ENCODE measurements around the gene NAPB.

Gene NAPB

GRCh38 chr20:23361476-23362391 lies 59.6 kb downstream of the NAPB start, which contains the start of gene GZF1:
GZF1 (plus strand) TSS chr20:23362182; CDS start chr20:23364384, 2,202 bp downstream.
- H3K27me3 ChIP-seq (replicated peaks; ENCODE audit: control insufficient read depth, insufficient read depth, low read length, poor library complexity, severe bottlenecking): no peaks in the 10 kb centered on the region
- peak within 1 kb of the TSS; percentile 88 for H3K27ac ChIP-seq (ENCODE audit: insufficient read depth, low read length, poor library complexity, severe bottlenecking)
- H3K36me3 ChIP-seq (ENCODE audit: control insufficient read depth, insufficient read depth, low read length): no peaks in the 10 kb centered on the region
- DNase-seq: peak; percentile 97 to 98 (median 97)
- no peaks in the 10 kb centered on the region for H3K9me3 ChIP-seq (ENCODE audit: control insufficient read depth, low read length)
- H3K4me1 ChIP-seq (ENCODE audit: control insufficient read depth, insufficient read depth, low read length, poor library complexity, severe bottlenecking): peaks cover 21% of the 10 kb centered on the region
- peak within 1 kb of the TSS; percentile 87 for H3K4me3 ChIP-seq (ENCODE audit: insufficient read depth, low read depth, low read length, poor library complexity, severe bottlenecking)

DNA sequence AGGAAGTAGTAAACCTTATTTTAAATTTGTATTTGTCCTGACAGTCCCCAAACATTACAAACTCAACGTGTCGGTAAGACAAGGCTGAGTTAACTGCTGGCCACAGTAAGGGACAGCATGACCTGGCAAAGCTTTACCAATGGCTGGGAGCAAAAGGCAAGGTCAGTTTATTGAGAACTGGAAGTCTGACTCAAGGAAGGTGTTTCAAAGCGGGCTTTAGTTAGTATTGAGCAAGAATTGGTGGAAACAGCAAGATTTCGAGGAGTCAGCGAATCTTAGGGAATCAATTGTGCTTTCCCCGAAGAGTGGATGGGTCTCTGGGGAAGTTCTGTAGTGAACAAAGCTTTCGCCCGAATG lies 60.2 kb downstream of the NAPB start:
- no peak for DNase-seq
- no peaks in the 10 kb centered on the region for H3K27me3 ChIP-seq (replicated peaks; ENCODE audit: control insufficient read depth, insufficient read depth, low read length, poor library complexity, severe bottlenecking)
- no peaks in the 10 kb centered on the region for H3K9me3 ChIP-seq (ENCODE audit: control insufficient read depth, low read length)
- H3K36me3 ChIP-seq (ENCODE audit: control insufficient read depth, insufficient read depth, low read length): no peaks in the 10 kb centered on the region
- peaks cover 21% of the 10 kb centered on the region for H3K4me1 ChIP-seq (ENCODE audit: control insufficient read depth, insufficient read depth, low read length, poor library complexity, severe bottlenecking)
- peak overlapping the region; percentile 87 for H3K4me3 ChIP-seq (ENCODE audit: insufficient read depth, low read depth, low read length, poor library complexity, severe bottlenecking)
- H3K27ac ChIP-seq (ENCODE audit: insufficient read depth, low read length, poor library complexity, severe bottlenecking): peak overlapping the region; percentile 88

DNA sequence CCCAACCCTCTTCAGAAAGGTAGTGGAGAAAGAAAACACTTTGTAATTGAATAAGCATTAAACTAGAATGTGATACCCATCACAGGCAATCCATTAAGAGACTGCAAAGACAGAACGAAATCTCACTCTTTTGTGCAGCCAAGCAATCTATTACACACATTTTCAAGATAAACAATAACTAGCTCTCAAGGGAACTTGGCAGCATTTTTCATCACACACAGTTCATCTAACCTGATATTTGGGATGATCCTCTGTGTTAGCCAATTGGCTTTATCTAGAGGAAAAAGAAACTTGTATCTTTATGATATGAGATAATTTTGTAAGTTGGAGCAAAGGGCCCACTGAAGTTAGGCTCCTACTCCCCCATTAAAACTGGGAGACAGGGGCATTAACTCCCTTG lies 60.8 kb downstream of the NAPB start:
- H3K9me3 ChIP-seq (ENCODE audit: control insufficient read depth, low read length): no peaks in the 10 kb centered on the region
- H3K27me3 ChIP-seq (replicated peaks; ENCODE audit: control insufficient read depth, insufficient read depth, low read length, poor library complexity, severe bottlenecking): no peaks in the 10 kb centered on the region
- no peak overlapping the region for H3K4me3 ChIP-seq (ENCODE audit: insufficient read depth, low read depth, low read length, poor library complexity, severe bottlenecking)
- H3K27ac ChIP-seq (ENCODE audit: insufficient read depth, low read length, poor library complexity, severe bottlenecking): peak overlapping the region; percentile 88
- DNase-seq: no peak
- H3K4me1 ChIP-seq (ENCODE audit: control insufficient read depth, insufficient read depth, low read length, poor library complexity, severe bottlenecking): peaks cover 16% of the 10 kb centered on the region
- H3K36me3 ChIP-seq (ENCODE audit: control insufficient read depth, insufficient read depth, low read length): no peaks in the 10 kb centered on the region

DNA sequence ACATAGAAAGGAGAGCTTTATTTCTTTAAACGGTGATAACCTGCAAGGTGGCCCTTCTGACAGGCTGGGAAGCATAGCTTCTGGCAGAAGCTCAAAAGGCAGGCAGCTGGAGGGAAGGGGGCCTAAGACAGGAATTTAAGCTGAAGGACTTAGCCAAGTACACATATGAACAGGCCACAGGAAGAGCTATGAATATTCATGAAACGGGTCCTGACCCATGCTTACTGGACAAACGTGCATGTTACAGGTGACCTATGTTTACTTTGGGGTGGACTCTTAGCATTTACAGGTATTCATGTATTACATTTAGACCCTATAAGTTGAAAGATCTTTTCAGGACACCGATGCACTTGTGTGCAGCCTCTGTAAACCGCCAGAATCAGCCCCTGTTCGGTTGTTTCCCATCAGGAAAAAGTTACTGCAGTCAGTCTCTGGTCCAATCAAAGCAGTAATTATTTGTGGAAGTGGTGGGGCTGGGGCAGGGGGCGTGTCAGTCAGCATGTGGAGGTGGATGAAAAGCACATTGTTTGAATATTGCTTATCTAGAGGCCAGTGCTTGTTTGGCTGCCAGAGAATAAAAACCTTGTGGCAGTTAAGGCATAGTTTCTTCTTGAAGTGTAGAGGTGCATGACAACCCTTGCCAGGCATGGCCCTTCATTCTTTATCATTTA lies 62.2 kb downstream of the NAPB start:
- Histone ChIP-seq H3K27me3 (replicated peaks; ENCODE audit: control insufficient read depth, insufficient read depth, low read length, poor library complexity, severe bottlenecking) (no peaks in the 10 kb centered on the region), H3K4me3 (ENCODE audit: insufficient read depth, low read depth, low read length, poor library complexity, severe bottlenecking) (no peak overlapping the region), H3K9me3 (ENCODE audit: control insufficient read depth, low read length) (no peaks in the 10 kb centered on the region), H3K36me3 (ENCODE audit: control insufficient read depth, insufficient read depth, low read length) (peaks cover 14% of the 10 kb centered on the region), H3K27ac (ENCODE audit: insufficient read depth, low read length, poor library complexity, severe bottlenecking) (peak overlapping the region; percentile 55), H3K4me1 (ENCODE audit: control insufficient read depth, insufficient read depth, low read length, poor library complexity, severe bottlenecking) (peaks cover 13% of the 10 kb centered on the region)
- no peak for DNase-seq

GRCh38 chr20:23358563-23358906 lies 62.8 kb downstream of the NAPB start:
- Histone ChIP-seq H3K27me3 (replicated peaks; ENCODE audit: control insufficient read depth, insufficient read depth, low read length, poor library complexity, severe bottlenecking) (no peaks in the 10 kb centered on the region), H3K4me3 (ENCODE audit: insufficient read depth, low read depth, low read length, poor library complexity, severe bottlenecking) (peak overlapping the region; percentile 50), H3K9me3 (ENCODE audit: control insufficient read depth, low read length) (no peaks in the 10 kb centered on the region), H3K36me3 (ENCODE audit: control insufficient read depth, insufficient read depth, low read length) (peaks cover 17% of the 10 kb centered on the region), H3K4me1 (ENCODE audit: control insufficient read depth, insufficient read depth, low read length, poor library complexity, severe bottlenecking) (peaks cover 13% of the 10 kb centered on the region), H3K27ac (ENCODE audit: insufficient read depth, low read length, poor library complexity, severe bottlenecking) (peak overlapping the region; percentile 55)
- DNase-seq: no peak

DNA sequence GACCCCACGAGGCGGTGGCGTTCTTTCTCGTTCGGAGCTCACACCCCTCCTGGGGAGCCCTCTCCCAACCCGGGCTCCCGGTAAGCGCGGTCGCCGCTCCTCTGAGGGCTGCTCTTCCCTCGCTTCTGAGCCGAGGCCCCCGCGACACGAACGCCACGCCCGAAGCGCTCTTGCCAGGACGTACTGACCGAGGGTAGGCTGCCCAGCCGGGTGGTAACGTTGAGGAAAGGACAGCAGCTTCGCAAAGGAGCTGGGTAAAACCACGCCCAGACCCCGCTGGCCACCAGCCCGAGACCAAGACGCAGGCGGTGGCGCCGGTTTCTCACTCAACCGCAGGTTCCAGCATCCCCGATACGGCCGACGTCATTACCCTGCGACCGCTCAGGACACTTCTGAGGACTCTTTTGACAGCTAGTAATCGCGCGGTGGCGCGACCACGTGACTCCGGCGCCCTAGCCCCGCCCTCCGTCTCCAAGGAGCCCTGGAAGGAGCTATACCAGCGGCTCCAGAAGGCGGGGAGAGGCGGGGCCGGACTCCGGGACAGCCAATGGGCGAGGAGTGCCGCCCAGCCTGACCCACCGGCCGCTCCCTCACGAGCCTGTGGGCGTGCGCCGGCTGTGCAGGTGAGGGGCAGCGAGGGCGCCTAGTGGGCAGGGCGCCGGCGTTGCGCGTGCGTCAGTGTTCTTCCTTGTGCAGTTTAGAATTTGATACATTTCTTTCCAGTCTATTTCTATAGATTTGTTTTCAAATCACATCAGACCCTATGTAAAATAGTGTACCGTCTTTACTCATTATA lies 63.3 kb downstream of the NAPB start:
- H3K4me3 ChIP-seq (ENCODE audit: insufficient read depth, low read depth, low read length, poor library complexity, severe bottlenecking): peak overlapping the region; percentile 50
- no peaks in the 10 kb centered on the region for H3K9me3 ChIP-seq (ENCODE audit: control insufficient read depth, low read length)
- peaks cover 17% of the 10 kb centered on the region for H3K36me3 ChIP-seq (ENCODE audit: control insufficient read depth, insufficient read depth, low read length)
- peak overlapping the region; percentile 85 for H3K27ac ChIP-seq (ENCODE audit: insufficient read depth, low read length, poor library complexity, severe bottlenecking)
- H3K4me1 ChIP-seq (ENCODE audit: control insufficient read depth, insufficient read depth, low read length, poor library complexity, severe bottlenecking): peaks cover 10% of the 10 kb centered on the region
- peak; percentile 99 to 100 (median 100) for DNase-seq
- H3K27me3 ChIP-seq (replicated peaks; ENCODE audit: control insufficient read depth, insufficient read depth, low read length, poor library complexity, severe bottlenecking): no peaks in the 10 kb centered on the region

DNA sequence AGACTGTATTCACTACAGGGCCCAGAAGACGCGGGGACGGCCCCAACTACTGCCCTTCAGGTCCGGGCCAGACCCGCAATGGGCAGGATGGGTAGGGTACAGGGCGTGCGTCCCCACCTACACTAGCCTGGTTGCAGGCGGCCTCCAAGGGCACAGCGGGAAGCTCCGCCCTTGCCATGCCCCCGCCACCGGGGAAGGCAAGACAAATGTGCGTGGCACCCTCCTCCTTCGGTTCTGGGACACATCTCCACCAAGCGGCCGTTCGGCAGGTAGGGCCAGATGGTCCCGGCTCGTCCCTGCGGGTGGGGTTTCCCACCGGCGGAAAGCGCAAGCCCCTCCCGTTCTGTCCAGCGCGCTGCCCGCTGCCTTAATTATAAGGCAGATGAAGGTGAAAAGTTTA lies 65.1 kb downstream of the NAPB start:
- H3K4me3 ChIP-seq (ENCODE audit: insufficient read depth, low read depth, low read length, poor library complexity, severe bottlenecking): no peak overlapping the region
- no peak overlapping the region for H3K27ac ChIP-seq (ENCODE audit: insufficient read depth, low read length, poor library complexity, severe bottlenecking)
- peaks cover 17% of the 10 kb centered on the region for H3K36me3 ChIP-seq (ENCODE audit: control insufficient read depth, insufficient read depth, low read length)
- no peaks in the 10 kb centered on the region for H3K9me3 ChIP-seq (ENCODE audit: control insufficient read depth, low read length)
- H3K4me1 ChIP-seq (ENCODE audit: control insufficient read depth, insufficient read depth, low read length, poor library complexity, severe bottlenecking): peaks cover 12% of the 10 kb centered on the region
- no peak for DNase-seq
- no peaks in the 10 kb centered on the region for H3K27me3 ChIP-seq (replicated peaks; ENCODE audit: control insufficient read depth, insufficient read depth, low read length, poor library complexity, severe bottlenecking)

GRCh38 chr20:23350904-23351838 lies 70.1 kb downstream of the NAPB start:
- H3K36me3 ChIP-seq (ENCODE audit: control insufficient read depth, insufficient read depth, low read length): peaks cover 17% of the 10 kb centered on the region
- peak; percentile 40 to 49 (median 45) for DNase-seq
- peaks cover 21% of the 10 kb centered on the region for H3K4me1 ChIP-seq (ENCODE audit: control insufficient read depth, insufficient read depth, low read length, poor library complexity, severe bottlenecking)
- H3K27me3 ChIP-seq (replicated peaks; ENCODE audit: control insufficient read depth, insufficient read depth, low read length, poor library complexity, severe bottlenecking): no peaks in the 10 kb centered on the region
- H3K9me3 ChIP-seq (ENCODE audit: control insufficient read depth, low read length): no peaks in the 10 kb centered on the region
- H3K4me3 ChIP-seq (ENCODE audit: insufficient read depth, low read depth, low read length, poor library complexity, severe bottlenecking): peak overlapping the region; percentile 70
- peak overlapping the region; percentile 99 for H3K27ac ChIP-seq (ENCODE audit: insufficient read depth, low read length, poor library complexity, severe bottlenecking)

Measured in effector memory CD4-positive, alpha-beta T cell (primary cell).